ENCODE measurements around the gene ANKRD24.
"Not testable (repeated sequence)": the region's sequence is repeated elsewhere in the genome, so short reads cannot be mapped to it uniquely, and the experiment has no call there.

The ANKRD24 gene

DNA sequence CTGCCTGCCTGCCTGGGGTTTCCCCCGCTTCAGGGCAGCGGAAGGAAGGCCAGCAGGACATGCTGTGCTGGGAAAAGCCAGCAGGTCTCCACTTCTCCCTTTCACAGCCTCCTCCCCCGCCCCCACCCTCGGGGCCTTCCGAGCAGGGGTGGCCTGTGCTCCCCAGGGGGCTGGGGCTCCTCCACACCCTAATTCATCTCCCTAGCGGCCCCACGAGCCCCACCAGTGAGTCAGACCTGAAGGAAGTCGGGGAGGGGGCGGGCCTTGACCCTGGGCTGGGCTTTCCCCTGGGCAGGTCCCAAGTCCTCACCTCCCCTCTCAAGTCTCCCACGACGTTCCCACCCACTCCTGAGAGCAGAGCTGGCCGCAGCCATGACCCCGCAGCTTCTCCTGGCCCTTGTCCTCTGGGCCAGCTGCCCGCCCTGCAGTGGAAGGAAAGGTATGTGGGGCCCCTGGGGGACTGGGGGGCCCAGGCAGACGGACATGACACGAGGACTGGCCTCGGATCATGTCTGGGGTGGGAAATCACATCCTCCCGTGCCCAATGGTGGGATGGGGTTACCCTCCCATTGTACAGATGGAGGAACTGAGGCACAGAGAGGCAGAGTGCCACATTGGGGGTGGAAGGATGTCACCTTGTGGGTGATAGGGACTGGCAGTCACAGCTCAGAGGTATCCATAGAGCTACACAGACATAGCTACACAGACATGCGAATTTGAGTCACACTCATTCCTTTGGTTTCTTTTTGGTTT is 46.9 kb downstream of the ANKRD24 start, which contains the start of gene EBI3:
EBI3 (plus strand) TSS at position 345 of the 753 bp plus-strand sequence; CDS start at position 373, 28 bp downstream.
- no peak within 1 kb of the TSS for H3K4me3 Mint-ChIP-seq
- H3K4me1 Mint-ChIP-seq (ENCODE audit: low read depth) = peaks cover 6% of the 10 kb centered on the region
- H3K36me3 Mint-ChIP-seq = no peaks in the 10 kb centered on the region
- no peak within 1 kb of the TSS for H3K27ac Mint-ChIP-seq
- H3K27me3 Mint-ChIP-seq = peaks cover 7% of the 10 kb centered on the region
- no peaks in the 10 kb centered on the region for H3K9me3 Mint-ChIP-seq (ENCODE audit: low read depth)

DNA sequence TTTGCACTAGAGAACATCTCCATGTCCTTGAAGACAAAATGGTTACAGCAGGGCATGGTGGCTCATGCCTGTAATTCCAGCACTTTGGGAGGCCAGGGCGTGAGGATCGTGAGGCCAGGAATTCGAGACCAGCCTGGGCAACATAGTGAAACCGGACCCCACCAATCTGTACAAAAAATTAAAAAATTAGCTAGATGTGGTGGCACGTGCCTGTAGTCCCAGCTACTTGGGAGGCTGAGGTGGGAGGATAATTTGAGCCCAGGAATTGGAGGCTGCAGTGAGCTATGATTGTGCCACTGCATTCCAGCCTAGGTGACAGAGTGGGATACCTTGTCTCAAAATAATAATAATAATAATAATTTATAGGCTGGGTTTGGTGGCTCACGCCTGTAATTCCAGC is 47.7 kb downstream of the ANKRD24 start:
- not testable (repeated sequence) for H3K27ac Mint-ChIP-seq; H3K4me3 Mint-ChIP-seq; H3K9me3 Mint-ChIP-seq (ENCODE audit: low read depth); H3K27me3 Mint-ChIP-seq; H3K4me1 Mint-ChIP-seq (ENCODE audit: low read depth); H3K36me3 Mint-ChIP-seq

DNA sequence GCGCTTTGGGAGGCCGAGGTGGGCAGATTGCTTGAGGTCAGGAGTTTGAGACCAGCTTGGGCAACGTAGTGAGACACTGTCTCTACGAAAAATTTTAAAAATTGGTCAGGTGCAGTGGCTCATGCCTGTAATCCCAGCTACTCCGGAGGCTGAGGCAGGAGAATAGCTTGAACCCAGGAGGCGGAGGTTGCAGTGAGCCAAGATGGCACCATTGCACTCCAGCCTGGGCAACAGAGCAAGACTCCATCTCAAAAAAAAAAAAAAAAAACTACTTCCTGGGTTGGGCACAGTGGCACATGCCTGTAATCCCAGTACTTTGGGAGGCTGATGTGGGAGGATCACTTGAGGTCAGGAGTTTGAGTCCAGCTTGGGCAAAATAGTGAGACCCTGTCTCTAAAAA is 49.0 kb downstream of the ANKRD24 start:
- H3K27ac Mint-ChIP-seq; H3K27me3 Mint-ChIP-seq; H3K4me1 Mint-ChIP-seq (ENCODE audit: low read depth); H3K4me3 Mint-ChIP-seq; H3K9me3 Mint-ChIP-seq (ENCODE audit: low read depth); H3K36me3 Mint-ChIP-seq: not testable (repeated sequence)

DNA sequence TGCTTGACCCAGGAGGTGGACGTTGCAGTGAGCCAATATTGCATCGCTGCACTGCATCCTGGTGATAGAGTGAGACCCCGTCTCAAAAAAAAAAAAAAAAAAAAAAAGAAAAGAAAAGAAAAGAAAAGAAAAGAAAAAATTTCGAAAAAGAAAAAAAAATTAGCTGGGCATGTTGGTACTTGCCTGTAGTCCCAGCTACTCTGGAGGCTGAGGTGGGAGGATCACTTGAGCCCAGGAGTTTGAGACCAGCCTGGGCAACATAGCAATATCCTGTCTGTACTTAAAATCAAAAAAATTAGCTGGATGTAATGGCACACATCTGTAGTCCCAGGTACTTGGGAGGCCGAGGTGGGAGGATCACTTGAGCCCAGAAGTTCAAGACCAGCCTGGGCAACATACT is 49.6 kb downstream of the ANKRD24 start:
- H3K9me3 Mint-ChIP-seq (ENCODE audit: low read depth); H3K36me3 Mint-ChIP-seq; H3K4me3 Mint-ChIP-seq: not testable (repeated sequence)

DNA sequence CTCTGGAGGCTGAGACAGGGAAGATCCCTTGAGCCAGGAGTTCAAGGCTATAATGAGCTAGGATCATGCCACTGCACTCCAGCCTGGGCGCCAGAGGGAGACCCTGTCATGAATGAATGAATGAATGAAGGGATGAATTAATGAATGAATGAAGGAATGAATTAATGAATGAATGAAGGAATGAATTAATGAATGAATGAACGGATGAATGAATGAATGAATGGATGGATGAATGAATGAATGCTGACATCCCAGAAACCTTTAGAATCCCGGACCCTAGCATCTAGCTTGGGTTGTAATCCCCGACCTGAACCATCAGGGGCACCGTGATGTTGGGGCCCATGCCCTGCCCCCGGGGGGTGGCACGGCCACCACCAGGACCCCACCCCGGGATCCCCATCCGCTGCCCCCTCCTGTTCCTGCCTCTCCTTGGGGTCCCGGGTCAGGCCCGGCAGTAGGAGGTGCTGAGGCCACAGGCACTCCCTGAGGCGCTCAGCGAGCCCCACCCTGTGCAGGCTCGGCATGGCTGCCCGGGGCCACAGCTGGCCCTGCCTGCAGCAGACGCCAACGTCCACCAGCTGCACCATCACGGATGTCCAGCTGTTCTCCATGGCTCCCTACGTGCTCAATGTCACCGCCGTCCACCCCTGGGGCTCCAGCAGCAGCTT is 50.3 kb downstream of the ANKRD24 start:
- Mint-ChIP-seq H3K9me3 (ENCODE audit: low read depth) (no peaks in the 10 kb centered on the region), H3K27ac (no peak overlapping the region), H3K4me1 (ENCODE audit: low read depth) (peaks cover 6% of the 10 kb centered on the region), H3K27me3 (peaks cover 7% of the 10 kb centered on the region), H3K36me3 (no peaks in the 10 kb centered on the region), H3K4me3 (no peak overlapping the region)

More for the DNA sequence above, 49.6 kb downstream of the ANKRD24 start:
- H3K27me3 Mint-ChIP-seq; H3K4me1 Mint-ChIP-seq (ENCODE audit: low read depth); H3K27ac Mint-ChIP-seq: not testable (repeated sequence)

DNA sequence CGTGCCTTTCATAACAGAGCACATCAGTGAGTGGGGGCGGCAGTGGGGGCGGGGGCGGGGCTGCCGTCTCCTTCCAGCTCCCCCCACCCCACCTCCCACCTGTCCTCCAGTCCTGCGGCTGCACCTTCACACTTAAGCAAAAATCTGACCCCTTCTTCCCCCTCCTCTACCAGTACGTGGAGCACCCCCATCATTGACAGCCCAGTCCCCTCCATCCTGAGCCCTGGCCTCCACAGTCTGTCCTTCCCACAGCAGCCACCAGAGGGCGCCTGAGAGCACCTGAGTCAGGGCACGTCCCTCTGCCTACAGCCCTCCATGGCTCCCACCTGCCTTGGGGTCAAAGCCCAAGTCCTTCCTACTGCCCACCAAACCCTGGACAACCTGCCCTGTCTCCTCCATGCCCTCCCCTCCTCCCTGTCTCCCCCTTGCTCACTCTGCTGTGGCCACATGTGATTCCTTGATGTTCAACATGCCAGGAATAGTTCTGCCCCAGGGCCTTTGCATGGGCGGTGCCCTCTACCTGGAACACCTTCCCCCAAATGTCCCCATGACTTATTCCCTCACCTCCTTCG is 50.9 kb downstream of the ANKRD24 start:
- Mint-ChIP-seq H3K4me3 (no peak overlapping the region), H3K27me3 (peaks cover 7% of the 10 kb centered on the region), H3K4me1 (ENCODE audit: low read depth) (peaks cover 6% of the 10 kb centered on the region), H3K9me3 (ENCODE audit: low read depth) (no peaks in the 10 kb centered on the region), H3K36me3 (no peaks in the 10 kb centered on the region), H3K27ac (no peak overlapping the region)

DNA sequence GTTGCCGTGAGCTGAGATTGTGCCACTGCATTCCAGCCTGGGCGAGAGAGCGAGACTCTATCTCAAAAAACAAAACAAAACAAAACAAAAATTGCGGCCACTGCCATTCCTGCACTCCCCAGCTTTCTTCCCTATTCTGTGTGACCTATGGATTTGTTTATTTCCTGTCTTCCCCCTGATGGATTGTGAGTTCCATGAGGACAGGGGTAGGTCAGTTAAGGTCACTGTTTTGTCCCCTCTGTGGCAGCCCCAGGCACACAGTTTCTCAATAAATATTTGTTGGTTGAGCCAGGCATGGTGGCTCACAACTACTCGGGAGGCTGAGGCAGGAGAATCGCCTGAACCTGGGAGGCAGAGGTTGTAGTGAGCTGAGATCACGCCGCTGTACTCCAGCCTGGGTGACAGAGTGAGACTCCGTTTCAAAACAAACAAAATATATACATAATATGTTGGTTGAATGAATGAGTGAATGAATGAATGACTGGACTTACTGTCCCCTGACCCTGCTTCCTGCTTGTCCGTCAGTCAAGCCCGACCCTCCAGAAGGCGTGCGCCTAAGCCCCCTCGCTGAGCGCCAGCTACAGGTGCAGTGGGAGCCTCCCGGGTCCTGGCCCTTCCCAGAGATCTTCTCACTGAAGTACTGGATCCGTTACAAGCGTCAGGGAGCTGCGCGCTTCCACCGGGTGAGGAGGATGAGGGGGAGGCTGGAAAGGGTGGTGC is 51.8 kb downstream of the ANKRD24 start:
- no peaks in the 10 kb centered on the region for H3K36me3 Mint-ChIP-seq

DNA sequence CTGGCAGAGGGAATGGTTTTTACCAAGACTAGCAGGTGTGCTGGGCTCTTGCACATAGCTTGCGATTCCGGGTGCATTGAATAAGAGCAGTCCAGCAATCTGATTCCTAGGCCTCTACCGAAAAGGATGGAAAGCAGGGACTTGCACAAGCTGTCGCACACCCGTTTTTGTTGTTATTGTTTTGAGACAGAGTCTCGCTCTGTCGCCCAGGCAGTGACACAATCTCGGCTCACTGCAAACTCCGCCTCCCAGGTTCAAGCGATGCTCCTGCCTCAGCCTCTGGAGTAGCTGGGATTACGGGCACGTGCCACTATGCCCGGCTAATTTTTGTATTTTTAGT is 52.3 kb downstream of the ANKRD24 start:
- Mint-ChIP-seq H3K9me3 (ENCODE audit: low read depth) (no peaks in the 10 kb centered on the region), H3K27me3 (peaks cover 5% of the 10 kb centered on the region), H3K36me3 (no peaks in the 10 kb centered on the region), H3K4me1 (ENCODE audit: low read depth) (peaks cover under 1% of the 10 kb centered on the region), H3K27ac (no peak overlapping the region), H3K4me3 (no peak overlapping the region)

More for the DNA sequence above, 51.8 kb downstream of the ANKRD24 start:
- Mint-ChIP-seq H3K27ac (no peak overlapping the region), H3K4me1 (ENCODE audit: low read depth) (peaks cover 6% of the 10 kb centered on the region), H3K4me3 (no peak overlapping the region), H3K9me3 (ENCODE audit: low read depth) (no peaks in the 10 kb centered on the region), H3K27me3 (peaks cover 7% of the 10 kb centered on the region)

DNA sequence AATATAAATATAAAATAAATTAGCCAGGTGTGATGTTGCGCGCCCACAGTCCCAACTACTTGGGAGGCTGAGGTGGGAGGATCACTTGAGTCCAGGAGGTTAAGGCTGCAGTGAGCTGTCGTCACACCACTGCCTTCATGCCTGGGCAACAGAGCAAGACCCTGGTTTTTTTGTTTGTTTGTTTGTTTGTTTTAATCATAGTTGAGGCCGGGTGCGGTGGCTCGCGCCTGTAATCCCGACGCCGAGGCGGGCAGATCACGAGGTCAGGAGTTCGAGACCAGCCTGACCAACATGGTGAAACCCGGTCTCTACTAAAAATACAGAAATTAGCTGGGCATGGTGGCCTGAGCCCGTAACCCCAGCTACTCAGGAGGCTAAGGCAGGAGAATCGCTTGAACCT is 55.0 kb downstream of the ANKRD24 start:
- H3K4me1 Mint-ChIP-seq (ENCODE audit: low read depth); H3K9me3 Mint-ChIP-seq (ENCODE audit: low read depth); H3K27me3 Mint-ChIP-seq; H3K27ac Mint-ChIP-seq; H3K4me3 Mint-ChIP-seq; H3K36me3 Mint-ChIP-seq: not testable (repeated sequence)

DNA sequence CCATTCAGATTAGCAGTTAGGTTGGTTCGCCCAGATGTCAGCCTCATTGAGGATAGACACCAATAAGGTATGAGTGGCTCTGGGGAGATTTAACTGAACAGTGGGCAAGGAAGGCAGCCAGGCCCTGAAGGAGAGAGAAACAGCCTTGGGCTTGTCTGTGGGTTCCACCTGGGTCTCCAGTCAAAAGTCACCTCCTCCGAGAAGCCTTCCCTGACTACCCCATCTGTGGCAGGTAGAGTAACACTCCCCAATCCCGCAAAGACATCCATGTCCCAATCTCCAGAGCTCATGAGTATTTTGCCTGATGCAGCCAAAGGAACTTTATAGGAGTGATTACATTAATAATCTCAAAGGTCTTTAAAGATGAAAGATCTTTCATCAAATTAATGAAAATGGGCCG is 56.3 kb downstream of the ANKRD24 start:
- H3K4me3 Mint-ChIP-seq = no peak overlapping the region
- peaks cover 4% of the 10 kb centered on the region for H3K36me3 Mint-ChIP-seq
- H3K27ac Mint-ChIP-seq = no peak overlapping the region
- peaks cover 5% of the 10 kb centered on the region for H3K9me3 Mint-ChIP-seq (ENCODE audit: low read depth)
- H3K4me1 Mint-ChIP-seq (ENCODE audit: low read depth) = no peaks in the 10 kb centered on the region
- peaks cover 2% of the 10 kb centered on the region for H3K27me3 Mint-ChIP-seq

DNA sequence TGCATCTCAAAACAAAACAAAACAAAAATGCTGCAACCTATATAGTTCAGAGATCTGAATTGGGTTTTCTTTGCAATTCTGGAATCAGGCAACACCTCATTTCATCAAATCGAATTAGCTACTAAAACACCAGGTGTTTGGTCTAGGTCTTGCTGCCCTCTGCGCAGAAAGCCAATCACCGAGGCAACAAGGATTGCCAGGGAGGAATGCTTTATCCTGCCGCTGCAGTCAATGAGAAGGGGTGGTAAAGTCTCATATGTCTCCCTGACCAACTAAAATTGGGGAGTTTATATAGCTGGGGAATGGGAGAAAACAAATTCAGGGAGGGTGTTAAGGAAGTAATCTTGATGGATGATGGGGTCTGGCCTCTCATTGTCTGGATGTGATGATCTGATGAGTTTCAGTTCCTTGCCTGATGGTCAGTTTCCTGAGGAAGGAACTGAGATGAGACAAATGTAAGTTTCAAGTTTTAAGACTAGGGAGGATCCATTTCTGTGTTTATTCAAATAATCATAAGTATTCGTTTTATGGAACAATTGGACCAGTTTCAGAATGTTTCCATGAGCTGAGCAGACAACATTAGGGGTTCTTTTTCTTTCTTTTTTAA is 59.4 kb downstream of the ANKRD24 start:
- no peak overlapping the region for H3K4me3 Mint-ChIP-seq
- H3K27me3 Mint-ChIP-seq = peaks cover 2% of the 10 kb centered on the region
- H3K27ac Mint-ChIP-seq = no peak overlapping the region
- peaks cover 4% of the 10 kb centered on the region for H3K36me3 Mint-ChIP-seq
- peaks cover 6% of the 10 kb centered on the region for H3K4me1 Mint-ChIP-seq (ENCODE audit: low read depth)
- peaks cover 5% of the 10 kb centered on the region for H3K9me3 Mint-ChIP-seq (ENCODE audit: low read depth)

DNA sequence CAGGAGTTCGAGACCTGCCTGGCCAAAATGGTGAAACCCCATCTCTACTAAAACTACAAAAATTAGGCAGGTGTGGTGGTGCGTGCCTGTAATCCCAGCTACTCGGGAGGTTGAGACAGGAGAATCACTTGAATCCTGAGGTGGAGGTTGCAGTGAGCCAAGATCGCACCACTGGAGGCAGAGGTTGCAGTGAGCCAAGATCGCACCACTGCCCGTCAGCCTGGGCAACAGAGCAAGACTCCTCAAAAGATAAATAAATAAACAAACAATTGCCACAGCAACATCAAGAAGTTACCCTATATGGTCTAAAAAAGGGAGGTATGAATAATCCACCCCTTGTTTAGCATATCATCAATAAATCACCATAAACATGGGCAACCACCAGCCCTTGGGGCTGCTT is 63.4 kb downstream of the ANKRD24 start:
- peak overlapping the region; percentile 93 for H3K4me3 Mint-ChIP-seq

DNA sequence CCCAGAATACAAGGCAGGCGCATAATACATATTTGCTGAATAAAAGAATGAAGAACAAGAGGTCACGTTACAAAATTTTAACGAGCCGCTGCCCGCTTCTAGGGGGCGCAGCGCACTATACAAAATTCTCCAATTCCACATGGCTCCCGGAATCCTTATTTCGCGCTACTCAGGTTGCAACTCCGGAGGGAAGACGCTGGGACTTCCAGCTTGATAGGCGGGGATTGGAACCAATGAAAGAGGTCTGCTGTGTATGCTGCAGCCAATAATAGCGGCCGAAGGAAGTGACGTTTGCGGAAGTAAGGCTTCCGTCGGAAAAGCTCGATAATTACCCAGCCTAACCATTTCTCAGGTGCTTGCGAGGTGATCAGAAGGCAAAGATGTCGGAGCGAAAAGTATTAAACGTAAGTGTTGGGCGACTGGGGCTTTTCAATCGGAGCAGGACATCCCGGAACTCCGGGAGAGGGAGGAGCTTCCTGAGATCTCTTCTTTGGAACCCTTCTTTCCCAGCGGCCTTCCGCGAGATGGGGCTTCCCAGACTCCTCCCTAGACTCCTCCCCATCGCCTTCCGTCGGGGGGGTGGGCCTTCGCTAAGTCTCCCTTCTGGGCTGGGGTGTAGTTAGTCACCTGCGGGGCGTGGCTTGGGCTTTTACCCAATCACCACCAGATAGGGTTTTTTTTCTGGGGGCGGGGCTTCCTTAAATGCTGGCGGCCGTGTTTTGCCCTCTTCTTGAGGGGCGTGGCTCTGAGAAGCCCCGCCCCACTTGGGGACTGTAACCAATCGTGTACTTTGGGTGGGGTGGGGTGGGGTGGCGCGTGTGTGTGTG is 64.5 kb downstream of the ANKRD24 start, which contains the start of gene YJU2:
YJU2 (plus strand) TSS at position 314 of the 827 bp plus-strand sequence; CDS start at position 381, 67 bp downstream.
- H3K4me3 Mint-ChIP-seq = peak within 1 kb of the TSS; percentile 93
- peak within 1 kb of the TSS; percentile 97 for H3K27ac Mint-ChIP-seq
- peaks cover 9% of the 10 kb centered on the region for H3K36me3 Mint-ChIP-seq
- peaks cover 2% of the 10 kb centered on the region for H3K27me3 Mint-ChIP-seq
- H3K9me3 Mint-ChIP-seq (ENCODE audit: low read depth) = peaks cover 2% of the 10 kb centered on the region
- peaks cover 19% of the 10 kb centered on the region for H3K4me1 Mint-ChIP-seq (ENCODE audit: low read depth)

More for the DNA sequence above, 63.4 kb downstream of the ANKRD24 start:
- peaks cover 11% of the 10 kb centered on the region for H3K36me3 Mint-ChIP-seq
- not testable (repeated sequence) for H3K9me3 Mint-ChIP-seq (ENCODE audit: low read depth); H3K27me3 Mint-ChIP-seq
- H3K4me1 Mint-ChIP-seq (ENCODE audit: low read depth) = peaks cover 19% of the 10 kb centered on the region
- H3K27ac Mint-ChIP-seq = peak overlapping the region; percentile 97

DNA sequence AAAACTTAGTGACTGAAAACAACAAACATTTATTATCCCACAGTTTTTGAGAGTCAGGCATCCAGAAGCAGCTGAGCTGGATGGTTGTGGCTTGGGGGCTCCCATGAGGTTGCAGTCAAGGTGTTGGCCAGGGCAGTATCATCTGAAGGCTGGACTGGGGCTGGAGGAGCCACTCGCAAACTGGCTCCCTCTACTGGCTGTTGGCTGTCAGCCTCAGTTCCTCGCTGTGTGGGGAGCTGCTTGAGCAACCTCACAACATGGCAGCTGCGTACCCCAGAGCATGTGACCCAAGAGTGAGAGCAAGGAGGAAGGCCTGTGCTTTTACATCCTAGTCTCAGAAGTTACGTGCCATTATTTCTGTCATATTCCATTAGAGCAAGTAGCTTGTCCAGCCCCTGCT is 74.1 kb downstream of the ANKRD24 start:
- Mint-ChIP-seq H3K4me3 (no peak overlapping the region), H3K4me1 (ENCODE audit: low read depth) (peaks cover 2% of the 10 kb centered on the region), H3K36me3 (peaks cover 13% of the 10 kb centered on the region), H3K27ac (no peak overlapping the region), H3K27me3 (no peaks in the 10 kb centered on the region), H3K9me3 (ENCODE audit: low read depth) (no peaks in the 10 kb centered on the region)
